GM23338 (cell line): ENCODE results near the gene PAX2. TPM values are rescaled to one million over a fixed set of nuclear protein-coding genes. Genes with fewer than 3 reads are reported as not detected.

Experiments used
- ATAC-seq: fragments of 200-7000 bp; cut with Tn5 transposase; 3 replicates; pipeline ENCODE4 v1.9.1; 2020
- DNase-seq: peaks from one replicate; pipeline ENCODE4 v3.0.0-alpha.2; 2015; ENCODE audit warnings: low spot score
- H2AFZ ChIP-seq: fragments of 200-600 bp; sonication (generic); 2 replicates; pipeline ENCODE4 v1.8.0; 2016; ENCODE audit warnings: antibody characterized with exemption, mild to moderate bottlenecking, moderate library complexity
- H3F3A ChIP-seq: fragments of 200-600 bp; sonication (generic); replicated peaks from 2 replicates; pipeline ENCODE4 v1.8.0; 2017; ENCODE audit warnings: antibody characterized with exemption, mixed run types, low read depth
- H3K27ac ChIP-seq: fragments of 200-600 bp; sonication (generic); 2 replicates; pipeline ENCODE4 v1.6.1; 2016; ENCODE audit warnings: low read depth
- H3K27me3 ChIP-seq: fragments of 200-600 bp; sonication (generic); 2 replicates; pipeline ENCODE4 v1.8.0; 2016; ENCODE audit warnings: mild to moderate bottlenecking, mixed run types, moderate library complexity; ENCODE audit not compliant: insufficient read depth
- H3K36me3 ChIP-seq: fragments of 200-600 bp; sonication (generic); 2 replicates; pipeline ENCODE4 v1.8.0; 2016; ENCODE audit warnings: mild to moderate bottlenecking; ENCODE audit not compliant: insufficient read depth
- H3K4me1 ChIP-seq: fragments of 200-600 bp; sonication (generic); 2 replicates; pipeline ENCODE4 v1.8.0; 2016; ENCODE audit warnings: mild to moderate bottlenecking, moderate library complexity; ENCODE audit not compliant: insufficient read depth
- H3K4me2 ChIP-seq: fragments of 200-600 bp; sonication (generic); 2 replicates; pipeline ENCODE4 v1.7.1; 2017; ENCODE audit warnings: mixed run types
- H3K4me3 ChIP-seq: fragments of 200-600 bp; sonication (generic); 2 replicates; pipeline ENCODE4 v1.6.1; 2016; ENCODE audit warnings: mixed run types
- H3K79me2 ChIP-seq: fragments of 200-600 bp; sonication (generic); replicated peaks from 2 replicates; pipeline ENCODE4 v1.8.0; 2017; ENCODE audit warnings: mild to moderate bottlenecking; ENCODE audit not compliant: insufficient read depth
- H3K9me2 ChIP-seq: fragments of 200-600 bp; sonication (generic); 2 replicates; pipeline ENCODE4 v1.8.0; 2017; ENCODE audit not compliant: insufficient read depth
- H4K20me1 ChIP-seq: fragments of 200-600 bp; sonication (generic); replicated peaks from 2 replicates; pipeline ENCODE4 v1.8.0; 2017; ENCODE audit warnings: mild to moderate bottlenecking; ENCODE audit not compliant: insufficient read depth
- H3K27ac Mint-ChIP-seq: 2 replicates; pipeline ENCODE4 v1.8.0; 2020; ENCODE audit warnings: inconsistent platforms, mild to moderate bottlenecking, moderate library complexity, mixed read lengths
- H3K27me3 Mint-ChIP-seq: 3 replicates; pipeline ENCODE4 v1.8.0; 2022; ENCODE audit warnings: low read depth, mild to moderate bottlenecking, moderate library complexity, mixed read lengths, inconsistent platforms; ENCODE audit not compliant: insufficient read depth, poor library complexity
- H3K36me3 Mint-ChIP-seq: 3 replicates; pipeline ENCODE4 v1.8.0; 2021; ENCODE audit warnings: low read depth, mild to moderate bottlenecking, inconsistent platforms, moderate library complexity, mixed read lengths
- H3K4me1 Mint-ChIP-seq: 3 replicates; pipeline ENCODE4 v1.8.0; 2020; ENCODE audit warnings: mild to moderate bottlenecking, inconsistent platforms, mixed read lengths
- H3K4me3 Mint-ChIP-seq: 3 replicates; pipeline ENCODE4 v1.8.0; 2021; ENCODE audit warnings: moderate library complexity, mild to moderate bottlenecking, inconsistent platforms, mixed read lengths
- H3K9me3 Mint-ChIP-seq: 3 replicates; pipeline ENCODE4 v1.8.0; 2020; ENCODE audit warnings: moderate library complexity, mild to moderate bottlenecking, inconsistent platforms, mixed read lengths
- CREB1 ChIP-seq: fragments of 250-450 bp; sonication (Bioruptor Pico); IDR thresholded peaks from 2 replicates; pipeline ENCODE4 v1.5.0; 2020; ENCODE audit warnings: low read depth, mild to moderate bottlenecking, moderate library complexity
- CTCF ChIP-seq, 2 experiments: fragments of 200-600 bp in 1 of 2; sonication (generic) in 1 of 2; conservative IDR thresholded peaks; 2 replicates each; pipeline versions ENCODE4 v1.5.1 to v1.6.1; 2016 to 2017; ENCODE audit warnings: antibody characterized with exemption in 2 of 2, low read depth in 2 of 2, mild to moderate bottlenecking in 2 of 2, moderate library complexity in 1 of 2
- ETS1 ChIP-seq: IDR thresholded peaks from 2 replicates; pipeline ENCODE4 v1.6.1; 2016; ENCODE audit warnings: antibody characterized with exemption
- EZH2 ChIP-seq: fragments of 200-600 bp; sonication (generic); IDR thresholded peaks from one replicate; pipeline ENCODE4 v1.8.0; 2017; ENCODE audit warnings: antibody characterized with exemption, mild to moderate bottlenecking, low read depth; ENCODE audit not compliant: unreplicated experiment
- EZH2phosphoT487 ChIP-seq: fragments of 200-600 bp; sonication (generic); IDR thresholded peaks from one replicate; pipeline ENCODE4 v1.8.1; 2018; ENCODE audit warnings: antibody characterized with exemption; ENCODE audit not compliant: unreplicated experiment
- JUNB ChIP-seq: IDR thresholded peaks from one replicate; pipeline ENCODE4 v1.6.1; 2016; ENCODE audit warnings: antibody characterized with exemption; ENCODE audit not compliant: unreplicated experiment
- NANOG ChIP-seq: IDR thresholded peaks from 2 replicates; pipeline ENCODE4 v1.6.1; 2016; ENCODE audit warnings: antibody characterized with exemption, borderline replicate concordance
- POLR2AphosphoS5 ChIP-seq: IDR thresholded peaks from 2 replicates; pipeline ENCODE4 v1.6.1; 2016; ENCODE audit warnings: antibody characterized with exemption, low read depth
- STAT1 ChIP-seq: IDR thresholded peaks from one replicate; pipeline ENCODE4 v1.6.1; 2016; ENCODE audit warnings: antibody characterized with exemption; ENCODE audit not compliant: unreplicated experiment
- ZNF114 ChIP-seq: fragments of 250-450 bp; sonication (Bioruptor Pico); IDR thresholded peaks from 2 replicates; pipeline ENCODE4 v1.5.0; 2020; ENCODE audit warnings: mild to moderate bottlenecking, moderate library complexity
- ZNF331 ChIP-seq: fragments of 250-450 bp; sonication (Bioruptor Pico); IDR thresholded peaks from 2 replicates; pipeline ENCODE4 v1.5.0; 2020; ENCODE audit warnings: low read depth, mild to moderate bottlenecking, moderate library complexity
- ZNF462 ChIP-seq: fragments of 250-450 bp; sonication (Bioruptor Pico); IDR thresholded peaks from 2 replicates; pipeline ENCODE4 v1.5.0; 2020; ENCODE audit warnings: mild to moderate bottlenecking, moderate library complexity
- polyA plus RNA-seq: library from polyadenylated mRNA; unstranded; fragments of >200 nt; fragmentation: Nextera tagmentation; extraction: Ambion mirVana; gene quantifications from 2 replicates; pipeline ENCODE4 v1.2.1, GENCODE V29; 2016
- total RNA-seq: library from RNA; depleted of rRNA; stranded (reverse); fragments of >200 nt; shearing (Covaris generic); gene quantifications from 2 replicates; pipeline ENCODE4 v1.2.3, GENCODE V29; 2014
- TF ChIP-seq, protein P1 (sequence below): IDR thresholded peaks from one replicate; pipeline ENCODE4 v1.6.1; 2018; ENCODE audit warnings: antibody characterized with exemption; ENCODE audit not compliant: unreplicated experiment

PAX2 gene
- total and polyA plus RNA-seq, 2 experiments from 2014 or later: not detected

DNA sequence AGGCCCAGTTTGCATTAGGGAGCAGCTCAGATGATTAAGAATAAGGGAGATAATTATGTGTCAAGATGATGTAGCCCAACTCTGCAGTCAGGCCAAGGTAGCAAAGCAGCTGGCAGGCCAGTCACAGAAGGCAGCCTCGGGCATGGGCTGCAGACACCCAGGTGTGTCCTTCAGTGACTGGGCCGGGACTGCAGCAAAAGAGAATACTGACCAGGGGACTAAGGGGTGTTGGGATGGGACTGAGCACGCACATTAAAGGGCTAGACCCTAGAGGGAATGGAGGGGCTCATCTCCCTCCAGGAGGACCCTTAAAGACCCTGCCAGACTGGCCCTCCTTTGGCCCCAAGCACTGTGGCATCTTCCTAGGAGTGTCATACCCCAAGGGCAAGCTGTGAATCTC, 38.7 kb downstream of the PAX2 start:
- H3K4me3 ChIP-seq: no peak overlapping the region
- no peaks in the 10 kb centered on the region for H4K20me1 ChIP-seq
- H3K4me2 ChIP-seq: no peak overlapping the region
- ATAC-seq (no peak), DNase-seq (no peak)
- H3K79me2 ChIP-seq: no peaks in the 10 kb centered on the region
- Mint-ChIP-seq H3K4me1 (peaks cover 24% of the 10 kb centered on the region), H3K36me3 (no peaks in the 10 kb centered on the region; the same call in 2 of the 3 replicates), H3K4me3 (no peak overlapping the region), H3K27ac (no peak overlapping the region), H3K9me3 (0 out of 3 replicates have a peak, but pooled peaks cover 3% of the 10 kb centered on the region), H3K27me3 (peaks cover 15% of the 10 kb centered on the region)
- no peak overlapping the region for H3K27ac ChIP-seq
- no peaks in the 10 kb centered on the region for H3F3A ChIP-seq
- H3K27me3 ChIP-seq: no peaks in the 10 kb centered on the region
- no peaks in the 10 kb centered on the region for H3K36me3 ChIP-seq
- no peak for TF ChIP-seq ZNF331 (CRISPR knock-in tag)
- TF ChIP-seq EZH2: no peak
- no peak for TF ChIP-seq POLR2AphosphoS5
- TF ChIP-seq, protein P1, sequence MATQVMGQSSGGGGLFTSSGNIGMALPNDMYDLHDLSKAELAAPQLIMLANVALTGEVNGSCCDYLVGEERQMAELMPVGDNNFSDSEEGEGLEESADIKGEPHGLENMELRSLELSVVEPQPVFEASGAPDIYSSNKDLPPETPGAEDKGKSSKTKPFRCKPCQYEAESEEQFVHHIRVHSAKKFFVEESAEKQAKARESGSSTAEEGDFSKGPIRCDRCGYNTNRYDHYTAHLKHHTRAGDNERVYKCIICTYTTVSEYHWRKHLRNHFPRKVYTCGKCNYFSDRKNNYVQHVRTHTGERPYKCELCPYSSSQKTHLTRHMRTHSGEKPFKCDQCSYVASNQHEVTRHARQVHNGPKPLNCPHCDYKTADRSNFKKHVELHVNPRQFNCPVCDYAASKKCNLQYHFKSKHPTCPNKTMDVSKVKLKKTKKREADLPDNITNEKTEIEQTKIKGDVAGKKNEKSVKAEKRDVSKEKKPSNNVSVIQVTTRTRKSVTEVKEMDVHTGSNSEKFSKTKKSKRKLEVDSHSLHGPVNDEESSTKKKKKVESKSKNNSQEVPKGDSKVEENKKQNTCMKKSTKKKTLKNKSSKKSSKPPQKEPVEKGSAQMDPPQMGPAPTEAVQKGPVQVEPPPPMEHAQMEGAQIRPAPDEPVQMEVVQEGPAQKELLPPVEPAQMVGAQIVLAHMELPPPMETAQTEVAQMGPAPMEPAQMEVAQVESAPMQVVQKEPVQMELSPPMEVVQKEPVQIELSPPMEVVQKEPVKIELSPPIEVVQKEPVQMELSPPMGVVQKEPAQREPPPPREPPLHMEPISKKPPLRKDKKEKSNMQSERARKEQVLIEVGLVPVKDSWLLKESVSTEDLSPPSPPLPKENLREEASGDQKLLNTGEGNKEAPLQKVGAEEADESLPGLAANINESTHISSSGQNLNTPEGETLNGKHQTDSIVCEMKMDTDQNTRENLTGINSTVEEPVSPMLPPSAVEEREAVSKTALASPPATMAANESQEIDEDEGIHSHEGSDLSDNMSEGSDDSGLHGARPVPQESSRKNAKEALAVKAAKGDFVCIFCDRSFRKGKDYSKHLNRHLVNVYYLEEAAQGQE: no peak
- TF ChIP-seq ZNF462 (CRISPR knock-in tag): no peak
- no peak for TF ChIP-seq CTCF (conservative IDR thresholded peaks at IDR 0.05; ENCODE audit: low read depth in 2 of 2)
- TF ChIP-seq CREB1 (CRISPR knock-in tag): no peak
- no peak for TF ChIP-seq EZH2phosphoT487
- no peak for TF ChIP-seq ETS1
- no peak for TF ChIP-seq STAT1
- no peak for TF ChIP-seq ZNF114 (CRISPR knock-in tag)
- no peak for TF ChIP-seq NANOG
- TF ChIP-seq JUNB: no peak
- H3K4me1 ChIP-seq: peaks cover 14% of the 10 kb centered on the region
- H2AFZ ChIP-seq: no peak overlapping the region
- no peaks in the 10 kb centered on the region for H3K9me2 ChIP-seq
